ENCODE measurements around the gene CERCAM. TPM values are rescaled to one million over a fixed set of nuclear protein-coding genes. Genes with fewer than 3 reads are reported as not detected.
A peak's percentile ranks its signal among the peaks of the same experiment; 100 is the strongest.
"Not testable (repeated sequence)": the region's sequence is repeated elsewhere in the genome, so short reads cannot be mapped to it uniquely, and the experiment has no call there.

CERCAM gene
- total RNA-seq, 1 experiment from 2014 or later, result 24.1 TPM

GRCh38 chr9:128419061-128419925, 1.4 kb upstream of the CERCAM start:
- peak; percentile 42 for DNase-seq (ENCODE audit: low read depth)

GRCh38 chr9:128420060-128420650, 502 bp upstream of the CERCAM start:
- peak; percentile 65 for DNase-seq (ENCODE audit: low read depth)

- no peak for DNase-seq (ENCODE audit: low read depth)
Measured at GRCh38 chr9:128421482-128421996, 882 bp downstream of the CERCAM start.

GRCh38 chr9:128422022-128422782, 1.5 kb downstream of the CERCAM start:
- DNase-seq (ENCODE audit: low read depth), result not testable (repeated sequence)

- peak; percentile 49 for DNase-seq (ENCODE audit: low read depth)
Measured at GRCh38 chr9:128422783-128423150, 2.1 kb downstream of the CERCAM start.

- DNase-seq (ENCODE audit: low read depth), result peak; percentile 65
Measured at GRCh38 chr9:128423356-128423755, 2.7 kb downstream of the CERCAM start.

GRCh38 chr9:128424268-128424780, 3.7 kb downstream of the CERCAM start:
- DNase-seq (ENCODE audit: low read depth), result no peak

- DNase-seq (ENCODE audit: low read depth), result no peak
Measured at GRCh38 chr9:128428644-128429512, 8.2 kb downstream of the CERCAM start.

GRCh38 chr9:128429513-128430086, 8.9 kb downstream of the CERCAM start:
- no peak for DNase-seq (ENCODE audit: low read depth)

- DNase-seq (ENCODE audit: low read depth), result no peak
Measured at GRCh38 chr9:128431207-128431606, 10.6 kb downstream of the CERCAM start.

GRCh38 chr9:128434340-128434739, 13.7 kb downstream of the CERCAM start:
- DNase-seq (ENCODE audit: low read depth), result no peak

GRCh38 chr9:128435611-128436010, 15.0 kb downstream of the CERCAM start:
- DNase-seq (ENCODE audit: low read depth), result no peak

- peak; percentile 74 for DNase-seq (ENCODE audit: low read depth)
Measured at GRCh38 chr9:128438343-128439109, 17.9 kb downstream of the CERCAM start.

GRCh38 chr9:128439273-128439672, 18.6 kb downstream of the CERCAM start:
- DNase-seq (ENCODE audit: low read depth), result no peak

- DNase-seq (ENCODE audit: low read depth), result no peak
Measured at GRCh38 chr9:128442150-128442549, 21.5 kb downstream of the CERCAM start.

- not testable (repeated sequence) for DNase-seq (ENCODE audit: low read depth)
Measured at GRCh38 chr9:128446505-128446904, 25.8 kb downstream of the CERCAM start.

GRCh38 chr9:128448746-128449145, 28.1 kb downstream of the CERCAM start:
- DNase-seq (ENCODE audit: low read depth), result no peak

- DNase-seq (ENCODE audit: low read depth), result no peak
Measured at GRCh38 chr9:128454991-128455390, 34.3 kb downstream of the CERCAM start.

- DNase-seq (ENCODE audit: low read depth), result peak; percentile 97
Measured at GRCh38 chr9:128455849-128456612, 35.4 kb downstream of the CERCAM start, which contains the start of gene ODF2. Gene ODF2 (plus strand): TSS chr9:128456006. CDS start chr9:128456092, 86 bp downstream.

Data from M059J (cell line).